K562 treated with DMSO at 1 percent for 12 hours (cell line): ENCODE results near the gene MKRN2OS. TPM values are rescaled to one million over a fixed set of nuclear protein-coding genes. Genes with fewer than 3 reads are reported as not detected.

Experiments used
- total RNA-seq: library from RNA; unstranded; fragments of 300-600 nt; gene quantifications from 2 replicates; pipeline ENCODE4 v1.2.3, GENCODE V29; 2022; ENCODE audit not compliant: insufficient read depth

MKRN2OS gene
- not detected in 2 replicates for total RNA-seq

GRCh38 chr3:12545473-12545791 lies at the start of gene MKRN2OS:
Gene MKRN2OS (minus strand): TSS chr3:12545499. CDS start chr3:12545464, 35 bp downstream.

GRCh38 chr3:12556690-12557472 lies 11.6 kb upstream of the MKRN2OS start, which contains the start of gene MKRN2:
Gene MKRN2 (plus strand): TSS chr3:12557087. CDS start chr3:12557151, 64 bp downstream.

Other genes with a start within 250 kb of the MKRN2OS start
- 7.8 and 9.6 TPM in 2 replicates for gene TSEN2, start 61.0 kb downstream of the MKRN2OS start, total RNA-seq
- gene MKRN2, start 11.6 kb upstream of the MKRN2OS start, total RNA-seq, result 18.2 and 41.1 TPM in 2 replicates
- gene RAF1, start 118.6 kb upstream of the MKRN2OS start, total RNA-seq, result 37.2 and 93.2 TPM in 2 replicates
- 0.68 TPM in 1 of 2 replicates, not detected in the other for gene TMEM40, start 213.8 kb upstream of the MKRN2OS start, total RNA-seq